Tibial nerve (tissue), 4 donors: ENCODE results near the gene RBM38.

ENCODE experiments used
- EP300 ChIP-seq, 2 donors: sonication (generic); formaldehyde crosslinking; IDR thresholded peaks; one replicate each; pipeline ENCODE4 v1.6.1; 2017; ENCODE audit warnings: antibody characterized with exemption in 2 of 2, mild to moderate bottlenecking in 1 of 2
- POLR2A ChIP-seq, 2 donors: fragments of 450-650 bp; IDR thresholded peaks; one replicate each; pipeline ENCODE4 v1.6.1; 2017; ENCODE audit warnings: antibody characterized with exemption in 2 of 2, mild to moderate bottlenecking in 2 of 2, moderate library complexity in 2 of 2
- TF ChIP-seq, protein P1 (sequence below), 5 experiments: fragments of 200-600 bp in 3 of 5; fragments of 450-650 bp in 2 of 5; sonication (generic) in 3 of 5; IDR thresholded peaks; one replicate each; pipeline ENCODE4 v1.5.1; 2016 to 2019; ENCODE audit warnings: antibody characterized with exemption in 5 of 5, mild to moderate bottlenecking in 3 of 5, moderate library complexity in 2 of 5

GRCh38 chr20:57432862-57433491, 41.8 kb downstream of the RBM38 start:
- TF ChIP-seq, protein P1, sequence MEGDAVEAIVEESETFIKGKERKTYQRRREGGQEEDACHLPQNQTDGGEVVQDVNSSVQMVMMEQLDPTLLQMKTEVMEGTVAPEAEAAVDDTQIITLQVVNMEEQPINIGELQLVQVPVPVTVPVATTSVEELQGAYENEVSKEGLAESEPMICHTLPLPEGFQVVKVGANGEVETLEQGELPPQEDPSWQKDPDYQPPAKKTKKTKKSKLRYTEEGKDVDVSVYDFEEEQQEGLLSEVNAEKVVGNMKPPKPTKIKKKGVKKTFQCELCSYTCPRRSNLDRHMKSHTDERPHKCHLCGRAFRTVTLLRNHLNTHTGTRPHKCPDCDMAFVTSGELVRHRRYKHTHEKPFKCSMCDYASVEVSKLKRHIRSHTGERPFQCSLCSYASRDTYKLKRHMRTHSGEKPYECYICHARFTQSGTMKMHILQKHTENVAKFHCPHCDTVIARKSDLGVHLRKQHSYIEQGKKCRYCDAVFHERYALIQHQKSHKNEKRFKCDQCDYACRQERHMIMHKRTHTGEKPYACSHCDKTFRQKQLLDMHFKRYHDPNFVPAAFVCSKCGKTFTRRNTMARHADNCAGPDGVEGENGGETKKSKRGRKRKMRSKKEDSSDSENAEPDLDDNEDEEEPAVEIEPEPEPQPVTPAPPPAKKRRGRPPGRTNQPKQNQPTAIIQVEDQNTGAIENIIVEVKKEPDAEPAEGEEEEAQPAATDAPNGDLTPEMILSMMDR (IDR thresholded peaks at IDR 0.05) = no peak
- TF ChIP-seq POLR2A (IDR thresholded peaks at IDR 0.05) = no peak
- no peak for TF ChIP-seq EP300 (IDR thresholded peaks at IDR 0.05)
